H1 (cell line): ENCODE results near the gene CISD1. TPM values are rescaled to one million over a fixed set of nuclear protein-coding genes. Genes with fewer than 3 reads are reported as not detected.

Source experiments
- EZH2 ChIP-seq: fragments of 200-600 bp; sonication (generic); IDR thresholded peaks from 2 replicates; pipeline ENCODE4 v1.7.1; 2012; ENCODE audit warnings: low read depth, mild to moderate bottlenecking, moderate library complexity, low read length, inconsistent platforms; ENCODE audit not compliant: severe bottlenecking
- SAP30 ChIP-seq: fragments of 300-600 bp; sonication (generic); IDR thresholded peaks from 2 replicates; pipeline ENCODE4 v1.7.1; 2012; ENCODE audit warnings: low read length, moderate library complexity, mild to moderate bottlenecking, inconsistent platforms; ENCODE audit not compliant: insufficient read depth, insufficient replicate concordance
- YY1 ChIP-seq: IDR thresholded peaks from 2 replicates; pipeline ENCODE4 v1.6.1; 2011; ENCODE audit warnings: low read depth, mild to moderate bottlenecking, low read length
- polyA plus RNA-seq, 7 experiments: library from polyadenylated mRNA; depleted of rRNA in 3 of 7; stranded (reverse) in 5 of 7; unstranded in 2 of 7; fragments of >200 nt in 5 of 7; fragments of 200-250 nt in 2 of 7; gene quantifications; 1 replicate in 5 of 7; 2 replicates in 1 of 7; 4 replicates in 1 of 7; pipeline versions ENCODE4 v1.2.1 to v1.2.3, GENCODE V29; 2011 to 2013; ENCODE audit warnings: missing spikeins in 2 of 7, mixed read lengths in 2 of 7
- total RNA-seq: library from RNA; stranded (reverse); fragmentation: NEBNext Ultra II Directional; extraction: Animal tissue kit (Norgen Biotek cat#: 25700); gene quantifications from 2 replicates; pipeline ENCODE4 v1.2.1, GENCODE V29; 2021
- TF ChIP-seq, protein P1 (sequence below): IDR thresholded peaks from 2 replicates; pipeline ENCODE4 v1.6.1; 2012; ENCODE audit warnings: inconsistent platforms

CISD1 gene
- total and polyA plus RNA-seq, 2 of the 8 experiments (the other 6 are each of a cell fraction or from before 2014, with no cell fraction given): 22.6 to 43.2 TPM

DNA sequence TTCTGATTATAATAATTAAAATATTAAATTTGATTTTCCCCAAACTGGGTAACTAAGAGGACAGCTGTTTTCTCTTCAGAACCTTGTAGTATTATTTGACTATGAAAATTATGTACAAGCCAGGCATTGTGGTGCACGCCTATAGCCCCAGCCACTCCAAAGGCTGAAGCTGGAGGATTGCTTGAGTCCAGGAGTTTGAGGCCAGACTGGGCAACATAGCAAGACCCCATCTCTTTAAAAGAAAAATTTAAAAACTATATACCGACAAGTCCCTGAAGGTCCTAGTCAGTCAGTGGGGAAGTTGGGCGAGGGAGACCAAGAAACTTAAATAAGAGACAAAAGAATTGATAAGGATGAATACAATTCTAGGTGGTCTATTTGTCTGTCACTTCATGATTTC, 38.7 kb downstream of the CISD1 start (continued):
- TF ChIP-seq, protein P1, sequence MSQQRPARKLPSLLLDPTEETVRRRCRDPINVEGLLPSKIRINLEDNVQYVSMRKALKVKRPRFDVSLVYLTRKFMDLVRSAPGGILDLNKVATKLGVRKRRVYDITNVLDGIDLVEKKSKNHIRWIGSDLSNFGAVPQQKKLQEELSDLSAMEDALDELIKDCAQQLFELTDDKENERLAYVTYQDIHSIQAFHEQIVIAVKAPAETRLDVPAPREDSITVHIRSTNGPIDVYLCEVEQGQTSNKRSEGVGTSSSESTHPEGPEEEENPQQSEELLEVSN: no peak
- TF ChIP-seq EZH2 (no peak), SAP30 (no peak), YY1 (no peak)
